Kidney (tissue), 14 donors: Measurements from ENCODE around the gene A2M. TPM values are rescaled to one million over a fixed set of nuclear protein-coding genes. Genes with fewer than 3 reads are reported as not detected.

Experiments
- DNase-seq, 5 donors: peaks; one replicate each; pipeline ENCODE4 v3.0.0-alpha.2; 2013 to 2020
- FAIRE-seq: peaks from 2 replicates; lab custom pipeline; 2012; peaks lifted over from hg19 to GRCh38; lab: Jason Lieb, UNC
- H3K27ac ChIP-seq, 2 donors: one replicate each; pipeline ENCODE4 v1.7.0; 2013; ENCODE audit warnings: low read depth in 2 of 2, low read length in 2 of 2, inconsistent platforms in 1 of 2
- H3K27me3 ChIP-seq: one replicate; pipeline ENCODE4 v1.7.1; 2013; ENCODE audit warnings: low read length, inconsistent platforms; ENCODE audit not compliant: control insufficient read depth, insufficient read depth
- H3K36me3 ChIP-seq, 3 donors: one replicate each; pipeline versions ENCODE4 v1.7.0 to v1.7.1; 2013; ENCODE audit warnings: low read length in 3 of 3, control low read depth in 1 of 3, inconsistent platforms in 1 of 3; ENCODE audit not compliant: insufficient read depth in 3 of 3, control insufficient read depth in 2 of 3
- H3K4me1 ChIP-seq, 3 donors: one replicate each; pipeline versions ENCODE4 v1.7.0 to v1.7.1; 2013; ENCODE audit warnings: low read length in 3 of 3, inconsistent platforms in 1 of 3, low read depth in 1 of 3; ENCODE audit not compliant: control insufficient read depth in 2 of 3, insufficient read depth in 2 of 3
- H3K4me3 ChIP-seq, 3 donors: one replicate each; pipeline versions ENCODE4 v1.7.0 to v1.8.1; 2013; ENCODE audit warnings: low read length in 3 of 3, control low read depth in 1 of 3, inconsistent platforms in 1 of 3
- H3K9ac ChIP-seq, 3 donors: one replicate each; pipeline versions ENCODE4 v1.7.0 to v1.7.1; 2013; ENCODE audit warnings: low read length in 3 of 3, control low read depth in 1 of 3, inconsistent platforms in 1 of 3
- H3K9me3 ChIP-seq, 3 donors: one replicate each; pipeline versions ENCODE4 v1.7.0 to v1.7.1; 2013; ENCODE audit warnings: low read length in 3 of 3, control low read depth in 1 of 3, inconsistent platforms in 1 of 3; ENCODE audit not compliant: control insufficient read depth in 2 of 3, insufficient read depth in 1 of 3
- intact Hi-C: fragments of 100-400 bp; cut with DNase I; formaldehyde crosslinking; loops from one replicate; pipeline ENCODE4 v1.11.1; 2022
- polyA plus RNA-seq: library from polyadenylated mRNA; stranded (reverse); fragments of 350-450 nt; fragmentation: Illumina TruSeq; extraction: RNeasy Lipid Tissue Mini Kit (QIAGEN cat#74804); gene quantifications from one replicate; pipeline ENCODE4 v1.2.3, GENCODE V29; 2014; ENCODE audit warnings: low read depth, low replicate concordance; ENCODE audit not compliant: insufficient read depth
- total RNA-seq: library from RNA; stranded (reverse); fragmentation: NEBNext Ultra II Directional; extraction: Animal tissue kit (Norgen Biotek cat#: 25700); gene quantifications from one replicate; pipeline ENCODE4 v1.2.1, GENCODE V29; 2021
- TF ChIP-seq, protein P1 (sequence below): IDR thresholded peaks from 3 replicates; pipeline ENCODE4 v1.5.1; 2012; ENCODE audit warnings: mild to moderate bottlenecking, moderate library complexity, borderline replicate concordance; ENCODE audit not compliant: insufficient read depth; ENCODE audit errors: extremely low read depth
- donor health status: control.
- donor health status: control.
- donor health status: control.
- donor health status: control.
- donor health status: control.
- donor health status: DM: yes; HTN: yes; CAD: no.
- donor health status: Normal renal cell carcinoma (clear cell type).

A2M gene
- total and polyA plus RNA-seq, 2 donors from 2014 or later, result 745 to 971 TPM

DNA sequence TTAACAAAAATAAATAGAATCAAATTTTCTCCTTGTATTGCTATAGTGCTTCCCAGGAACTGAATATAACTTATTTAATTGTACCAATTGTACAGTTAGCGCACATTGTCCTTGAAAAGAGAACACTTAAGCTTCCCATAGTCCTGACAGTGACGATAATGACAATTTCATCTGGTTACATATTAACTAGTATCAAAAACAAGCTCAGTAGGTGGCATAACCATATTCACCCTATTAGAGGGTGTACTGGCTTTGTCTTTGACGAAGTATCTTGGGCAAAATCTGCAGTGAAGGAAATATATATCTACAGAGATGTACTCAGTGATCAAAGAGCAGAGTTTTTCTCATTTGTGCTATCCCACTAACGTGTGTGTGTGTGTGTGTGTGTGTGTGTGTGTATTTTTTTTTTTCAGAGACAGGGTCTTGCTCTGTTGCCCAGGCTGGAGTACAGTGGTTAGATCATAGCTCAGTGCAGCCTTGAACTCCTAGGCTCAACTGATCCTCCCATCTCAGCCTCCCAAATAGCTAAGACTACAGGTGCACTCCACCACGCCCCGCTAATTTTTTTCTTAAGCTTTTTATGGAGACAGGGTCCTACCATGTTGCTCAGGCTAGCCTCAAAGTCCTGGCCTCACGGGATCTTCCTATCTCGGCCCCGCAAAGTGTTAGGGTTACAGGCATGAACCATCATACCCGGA is 4.9 kb upstream of the A2M start:
- Histone ChIP-seq H3K4me1 (peaks cover 0 to 15% (median 4%) of the 10 kb centered on the region in 3 donors), H3K4me3 (no peak overlapping the region), H3K36me3 (no peaks in the 10 kb centered on the region), H3K27me3 (no peaks in the 10 kb centered on the region), H3K9ac (no peak overlapping the region), H3K27ac (no peak overlapping the region), H3K9me3 (no peaks in the 10 kb centered on the region)
- TF ChIP-seq, protein P1, sequence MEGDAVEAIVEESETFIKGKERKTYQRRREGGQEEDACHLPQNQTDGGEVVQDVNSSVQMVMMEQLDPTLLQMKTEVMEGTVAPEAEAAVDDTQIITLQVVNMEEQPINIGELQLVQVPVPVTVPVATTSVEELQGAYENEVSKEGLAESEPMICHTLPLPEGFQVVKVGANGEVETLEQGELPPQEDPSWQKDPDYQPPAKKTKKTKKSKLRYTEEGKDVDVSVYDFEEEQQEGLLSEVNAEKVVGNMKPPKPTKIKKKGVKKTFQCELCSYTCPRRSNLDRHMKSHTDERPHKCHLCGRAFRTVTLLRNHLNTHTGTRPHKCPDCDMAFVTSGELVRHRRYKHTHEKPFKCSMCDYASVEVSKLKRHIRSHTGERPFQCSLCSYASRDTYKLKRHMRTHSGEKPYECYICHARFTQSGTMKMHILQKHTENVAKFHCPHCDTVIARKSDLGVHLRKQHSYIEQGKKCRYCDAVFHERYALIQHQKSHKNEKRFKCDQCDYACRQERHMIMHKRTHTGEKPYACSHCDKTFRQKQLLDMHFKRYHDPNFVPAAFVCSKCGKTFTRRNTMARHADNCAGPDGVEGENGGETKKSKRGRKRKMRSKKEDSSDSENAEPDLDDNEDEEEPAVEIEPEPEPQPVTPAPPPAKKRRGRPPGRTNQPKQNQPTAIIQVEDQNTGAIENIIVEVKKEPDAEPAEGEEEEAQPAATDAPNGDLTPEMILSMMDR, result no peak
- intact Hi-C loops, result no loop called here
- no peak for DNase-seq
- FAIRE-seq, result no peak

- H3K9ac ChIP-seq, result peak overlapping the region in 1 of 3 donors; percentile 19
- FAIRE-seq (no peak), DNase-seq (peak in 1 of 5 donors; percentile 21)
- TF ChIP-seq, protein P1, result no peak
- no peaks in the 10 kb centered on the region for H3K9me3 ChIP-seq
- no peak overlapping the region for H3K4me3 ChIP-seq
- peaks cover 0 to 7% (median 4%) of the 10 kb centered on the region in 3 donors for H3K4me1 ChIP-seq
- intact Hi-C loops, result no loop called here
- peak overlapping the region; percentile 20 to 49 for H3K27ac ChIP-seq
- H3K27me3 ChIP-seq, result no peaks in the 10 kb centered on the region
- no peaks in the 10 kb centered on the region for H3K36me3 ChIP-seq
Measured at GRCh38 chr12:9118158-9118557, 2.4 kb upstream of the A2M start.

- peak overlapping the region in 2 of 3 donors; percentile 20 to 22 for H3K9ac ChIP-seq
- H3K27ac ChIP-seq, result peak overlapping the region in 1 of 2 donors; percentile 77
- DNase-seq (no peak), FAIRE-seq (no peak)
- H3K36me3 ChIP-seq, result no peaks in the 10 kb centered on the region
- TF ChIP-seq, protein P1, result no peak
- peaks cover 0 to 6% (median 4%) of the 10 kb centered on the region in 3 donors for H3K4me1 ChIP-seq
- peak overlapping the region; percentile 47 to 75 (median 63) for H3K4me3 ChIP-seq
- H3K27me3 ChIP-seq, result no peaks in the 10 kb centered on the region
- no peaks in the 10 kb centered on the region for H3K9me3 ChIP-seq
- intact Hi-C loops, result no loop called here
Measured at GRCh38 chr12:9114946-9115345, 773 bp downstream of the A2M start.
